Transverse colon (tissue), 4 donors: ENCODE measurements around the gene EXOC6. TPM values are rescaled to one million over a fixed set of nuclear protein-coding genes. Genes with fewer than 3 reads are reported as not detected.

Experiments used
- DNase-seq: peaks from one replicate; pipeline ENCODE4 v3.0.0-alpha.2; 2019
- H3K27ac ChIP-seq, 4 donors: fragments of 200-600 bp; sonication (generic); 2 replicates each; pipeline ENCODE4 v1.5.1; 2016 to 2018; ENCODE audit warnings: inconsistent platforms in 4 of 4
- H3K27me3 ChIP-seq: fragments of 200-600 bp; sonication (generic); 2 replicates; pipeline ENCODE4 v1.5.1; 2017; ENCODE audit warnings: inconsistent platforms
- H3K36me3 ChIP-seq, 4 donors: fragments of 200-600 bp; sonication (generic); 2 replicates each; pipeline ENCODE4 v1.5.1; 2017 to 2019; ENCODE audit warnings: inconsistent platforms in 4 of 4
- H3K4me1 ChIP-seq, 4 donors: fragments of 200-600 bp; sonication (generic); 2 replicates each; pipeline ENCODE4 v1.5.1; 2017 to 2020; ENCODE audit warnings: inconsistent platforms in 4 of 4
- H3K4me3 ChIP-seq, 4 donors: fragments of 200-600 bp; sonication (generic); 1 replicate in 1 of 4; 2 replicates in 3 of 4; pipeline versions ENCODE4 v1.5.1 to v1.6.1; 2017 to 2019; ENCODE audit warnings: inconsistent platforms in 4 of 4
- H3K9me3 ChIP-seq, 2 donors: fragments of 200-600 bp; sonication (generic); 2 replicates each; pipeline ENCODE4 v1.5.1; 2017 to 2019; ENCODE audit warnings: inconsistent platforms in 2 of 2
- CTCF ChIP-seq, 5 experiments: fragments of 200-600 bp in 3 of 5; fragments of 450-650 bp in 2 of 5; sonication (generic) in 3 of 5; IDR thresholded peaks; 1 replicate in 2 of 5; 2 replicates in 3 of 5; pipeline ENCODE4 v1.5.1; 2016 to 2017; ENCODE audit warnings: antibody characterized with exemption in 5 of 5, inconsistent platforms in 3 of 5, mild to moderate bottlenecking in 2 of 5, moderate library complexity in 1 of 5
- EP300 ChIP-seq: sonication (generic); formaldehyde crosslinking; IDR thresholded peaks from one replicate; pipeline ENCODE4 v1.6.1; 2017; ENCODE audit warnings: antibody characterized with exemption, low read depth
- POLR2A ChIP-seq: fragments of 450-650 bp; IDR thresholded peaks from one replicate; pipeline ENCODE4 v1.6.1; 2016; ENCODE audit warnings: antibody characterized with exemption, mild to moderate bottlenecking, moderate library complexity
- POLR2AphosphoS5 ChIP-seq, 3 donors: sonication (generic); formaldehyde crosslinking; IDR thresholded peaks; one replicate each; pipeline ENCODE4 v1.6.1; 2016; ENCODE audit warnings: antibody characterized with exemption in 3 of 3
- WGBS, 2 donors: methylation state at CpG; one replicate each; pipeline ENCODE4 v1.1.5; 2018; ENCODE audit warnings: low coverage in 1 of 2; 5-methylcytosine and 5-hydroxymethylcytosine counted together
- in situ Hi-C, 4 donors: fragments of 200-750 bp; cut with MboI; loops; one replicate each; pipeline versions ENCODE4 v1.15.0 to v1.15.1; 2017; ENCODE audit warnings: low sequenced_read_pairs in 3 of 4, low pct_ligation_motif_present in 1 of 4, low pct_unique_long_range_greater_than_20kb in 1 of 4
- intact Hi-C: fragments of 100-400 bp; cut with DNase I; formaldehyde crosslinking; loops from one replicate; pipeline ENCODE4 v1.15.1; 2023; ENCODE audit warnings: low total_unique reads
- total RNA-seq, 4 donors: library from RNA; depleted of rRNA; stranded (reverse); fragments of >200 nt; gene quantifications; one replicate each; pipeline ENCODE4 v1.1.0, GENCODE V29; 2016

Gene EXOC6
- total RNA-seq, 4 donors from 2014 or later: 1.9 to 13.1 (median 11.6) TPM

DNA sequence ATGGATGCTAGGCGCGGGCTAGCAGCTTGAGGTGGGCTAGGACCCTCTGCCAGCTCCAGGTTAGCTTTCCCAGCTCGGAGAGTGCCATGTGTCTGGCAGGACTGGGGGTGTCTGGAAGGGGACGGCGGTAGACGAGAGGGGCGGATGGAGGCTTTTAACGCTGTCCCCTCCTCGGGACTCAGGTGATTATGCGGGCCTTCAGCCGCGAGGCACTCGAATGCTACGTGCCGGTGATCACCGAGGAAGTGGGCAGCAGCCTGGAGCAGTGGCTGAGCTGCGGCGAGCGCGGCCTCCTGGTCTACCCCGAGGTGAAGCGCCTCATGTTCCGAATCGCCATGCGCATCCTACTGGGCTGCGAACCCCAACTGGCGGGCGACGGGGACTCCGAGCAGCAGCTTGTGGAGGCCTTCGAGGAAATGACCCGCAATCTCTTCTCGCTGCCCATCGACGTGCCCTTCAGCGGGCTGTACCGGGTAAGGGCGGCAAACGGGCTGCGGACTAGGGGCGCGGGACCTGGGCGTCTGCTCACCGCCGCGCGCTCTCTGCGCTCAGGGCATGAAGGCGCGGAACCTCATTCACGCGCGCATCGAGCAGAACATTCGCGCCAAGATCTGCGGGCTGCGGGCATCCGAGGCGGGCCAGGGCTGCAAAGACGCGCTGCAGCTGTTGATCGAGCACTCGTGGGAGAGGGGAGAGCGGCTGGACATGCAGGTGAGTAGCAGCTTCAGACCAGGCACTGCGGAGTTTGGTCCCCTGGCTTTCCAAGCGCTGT lies 226.5 kb downstream of the EXOC6 start:
- TF ChIP-seq CTCF (IDR thresholded peaks at IDR 0.05) (no peak), EP300 (no peak), POLR2AphosphoS5 (IDR thresholded peaks at IDR 0.05) (no peak), POLR2A (no peak)
- Histone ChIP-seq H3K4me3 (peak overlapping the region in 1 of 4 donors; percentile 38), H3K27ac (no peak overlapping the region), H3K27me3 (peaks cover 100% of the 10 kb centered on the region), H3K4me1 (peaks cover 17 to 39% (median 30%) of the 10 kb centered on the region in 4 donors), H3K9me3 (no peaks in the 10 kb centered on the region), H3K36me3 (no peaks in the 10 kb centered on the region)
- intact Hi-C loops (no loop called here), in situ Hi-C loops (loop anchor here in 1 of 4 donors (25.0 kb wide), 1 partner anchor 438 kb away; no protein-coding TSS in a partner anchor)
- no peak for DNase-seq
- 16% methylated on average over 47 of the region's 67 CpGs; no CpG with 5 or more reads in 1 of the 2 donors for WGBS, 2 donors

DNA sequence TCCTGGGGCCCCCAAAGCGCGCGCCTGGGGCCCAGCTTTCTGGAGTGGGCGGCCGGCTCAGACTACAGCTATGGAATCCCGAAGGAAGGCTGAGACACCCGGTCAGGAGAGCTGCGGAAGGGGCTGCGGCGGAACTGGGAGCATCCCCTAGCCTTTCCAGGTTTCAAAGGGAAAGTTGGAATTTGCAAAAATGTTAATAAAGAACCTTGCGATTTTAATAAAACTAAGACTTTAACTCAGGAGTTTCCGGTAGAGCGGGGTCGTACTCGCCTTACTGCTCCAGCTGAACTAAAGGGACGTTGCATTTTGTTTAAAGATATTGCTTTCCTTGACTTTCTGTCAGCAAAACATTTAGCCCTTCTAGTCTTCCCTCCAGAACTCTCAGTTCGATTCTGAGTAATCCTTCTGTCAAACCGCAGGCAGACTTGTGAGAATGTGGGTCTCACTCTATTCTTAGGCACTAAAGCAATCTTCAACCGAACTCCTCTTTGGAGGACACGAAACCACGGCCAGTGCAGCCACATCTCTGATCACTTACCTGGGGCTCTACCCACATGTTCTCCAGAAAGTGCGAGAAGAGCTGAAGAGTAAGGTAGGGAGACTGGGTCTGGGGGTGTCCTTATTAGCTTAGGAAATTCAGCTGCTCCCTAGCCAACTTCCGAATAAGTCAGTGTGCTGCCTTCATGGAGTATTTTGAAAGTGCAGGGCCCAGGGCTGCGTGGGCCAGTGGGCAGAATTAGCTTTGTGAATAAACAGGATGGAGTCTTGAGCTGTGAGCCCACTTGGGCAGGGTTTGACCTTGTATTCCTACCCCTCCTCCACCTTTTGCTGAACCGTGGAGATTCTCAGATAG lies 227.3 kb downstream of the EXOC6 start:
- H3K4me1 ChIP-seq: peaks cover 17 to 39% (median 33%) of the 10 kb centered on the region in 4 donors
- no peak for TF ChIP-seq POLR2A
- TF ChIP-seq EP300: no peak
- TF ChIP-seq POLR2AphosphoS5 (IDR thresholded peaks at IDR 0.05): no peak
- no peak for TF ChIP-seq CTCF (IDR thresholded peaks at IDR 0.05)
- in situ Hi-C loops: loop anchor here in 1 of 4 donors (25.0 kb wide), 1 partner anchor 437 kb away; no protein-coding TSS in a partner anchor
- no peaks in the 10 kb centered on the region for H3K9me3 ChIP-seq
- no peak for DNase-seq
- H3K27me3 ChIP-seq: peaks cover 97% of the 10 kb centered on the region
- WGBS, 2 donors: 27 to 30% methylated on average over 14 to 25 of the region's 25 CpGs
- no peak overlapping the region for H3K4me3 ChIP-seq
- H3K27ac ChIP-seq: no peak overlapping the region
- H3K36me3 ChIP-seq: no peaks in the 10 kb centered on the region
- intact Hi-C loops: no loop called here

DNA sequence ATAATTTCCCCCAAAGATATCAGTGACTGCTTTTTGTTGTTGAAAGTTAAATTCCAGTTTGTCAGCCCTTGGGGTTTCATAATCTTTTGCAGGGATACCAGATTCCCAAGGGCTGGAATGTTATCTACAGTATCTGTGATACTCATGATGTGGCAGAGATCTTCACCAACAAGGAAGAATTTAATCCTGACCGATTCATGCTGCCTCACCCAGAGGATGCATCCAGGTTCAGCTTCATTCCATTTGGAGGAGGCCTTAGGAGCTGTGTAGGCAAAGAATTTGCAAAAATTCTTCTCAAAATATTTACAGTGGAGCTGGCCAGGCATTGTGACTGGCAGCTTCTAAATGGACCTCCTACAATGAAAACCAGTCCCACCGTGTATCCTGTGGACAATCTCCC lies 228.6 kb downstream of the EXOC6 start:
- TF ChIP-seq POLR2A (no peak), EP300 (no peak), POLR2AphosphoS5 (IDR thresholded peaks at IDR 0.05) (no peak), CTCF (IDR thresholded peaks at IDR 0.05) (no peak)
- intact Hi-C loops: no loop called here
- 30 to 51% methylated on average over 1 to 2 of the region's 2 CpGs for WGBS, 2 donors
- DNase-seq: no peak
- Histone ChIP-seq H3K4me3 (no peak overlapping the region), H3K27me3 (peaks cover 88% of the 10 kb centered on the region), H3K9me3 (no peaks in the 10 kb centered on the region), H3K36me3 (no peaks in the 10 kb centered on the region), H3K27ac (no peak overlapping the region), H3K4me1 (peaks cover 15 to 34% (median 32%) of the 10 kb centered on the region in 4 donors)
- in situ Hi-C loops: loop anchor here in 1 of 4 donors (25.0 kb wide), 1 partner anchor 435 kb away; no protein-coding TSS in a partner anchor

DNA sequence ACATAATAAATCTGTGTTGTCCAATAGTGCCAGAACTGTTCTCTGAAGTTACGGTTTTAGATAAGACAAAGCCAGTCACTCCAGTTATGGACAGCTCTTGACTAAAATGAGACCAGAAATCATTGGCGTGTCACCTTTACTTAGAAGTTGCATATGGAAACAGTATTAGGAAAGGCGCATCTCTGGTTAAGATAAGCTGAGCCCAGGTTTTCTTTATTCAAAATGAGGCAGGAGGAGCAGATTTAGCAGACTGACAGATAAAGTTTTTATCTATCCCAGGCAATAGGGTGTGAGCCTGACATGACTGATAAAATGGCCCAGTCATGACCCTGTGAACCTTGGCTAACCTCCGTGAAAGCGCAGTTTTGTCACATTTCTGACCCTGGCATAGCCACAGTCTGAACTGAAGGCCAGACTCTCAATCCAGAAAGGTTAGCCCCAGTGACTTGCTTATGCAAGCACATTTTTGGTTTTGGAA lies 229.6 kb downstream of the EXOC6 start:
- Histone ChIP-seq H3K9me3 (no peaks in the 10 kb centered on the region), H3K4me1 (peaks cover 11 to 25% (median 24%) of the 10 kb centered on the region in 4 donors), H3K27me3 (peaks cover 78% of the 10 kb centered on the region), H3K4me3 (no peak overlapping the region), H3K27ac (no peak overlapping the region), H3K36me3 (no peaks in the 10 kb centered on the region)
- in situ Hi-C loops (loop anchor here in 1 of 4 donors (25.0 kb wide), 1 partner anchor 434 kb away; no protein-coding TSS in a partner anchor), intact Hi-C loops (no loop called here)
- no peak for DNase-seq
- TF ChIP-seq POLR2AphosphoS5 (IDR thresholded peaks at IDR 0.05): no peak
- no peak for TF ChIP-seq CTCF (IDR thresholded peaks at IDR 0.05)
- no peak for TF ChIP-seq EP300
- TF ChIP-seq POLR2A: no peak
- WGBS, 2 donors: 56 to 64% methylated on average over 5 of the region's 5 CpGs
